SJCRH30 (cell line): ENCODE results near the gene TK1. TPM values are rescaled to one million over a fixed set of nuclear protein-coding genes. Genes with fewer than 3 reads are reported as not detected.

ENCODE experiments used
- DNase-seq, 2 experiments: peaks; one replicate each; pipeline ENCODE4 v3.0.0-alpha.2; 2015 to 2020
- H3K27ac ChIP-seq: fragments of 250-450 bp; sonication (Bioruptor Pico); 2 replicates; pipeline ENCODE4 v1.5.1; 2020; ENCODE audit warnings: mild to moderate bottlenecking, moderate library complexity
- H3K27me3 ChIP-seq: fragments of 250-450 bp; sonication (Bioruptor Pico); 2 replicates; pipeline ENCODE4 v1.5.1; 2020; ENCODE audit warnings: mild to moderate bottlenecking, moderate library complexity
- H3K36me3 ChIP-seq: fragments of 250-450 bp; sonication (Bioruptor Pico); 2 replicates; pipeline ENCODE4 v1.5.1; 2020; ENCODE audit warnings: mild to moderate bottlenecking, moderate library complexity
- H3K4me1 ChIP-seq: fragments of 250-450 bp; sonication (Bioruptor Pico); 2 replicates; pipeline ENCODE4 v1.5.1; 2020; ENCODE audit warnings: mild to moderate bottlenecking, moderate library complexity
- H3K4me3 ChIP-seq: fragments of 250-450 bp; sonication (Bioruptor Pico); 2 replicates; pipeline ENCODE4 v1.5.1; 2020; ENCODE audit warnings: mild to moderate bottlenecking, moderate library complexity
- H3K9me3 ChIP-seq: fragments of 250-450 bp; sonication (Bioruptor Pico); replicated peaks from 2 replicates; pipeline ENCODE4 v1.5.1; 2020; ENCODE audit warnings: mild to moderate bottlenecking, moderate library complexity
- total RNA-seq: library from RNA; depleted of rRNA; stranded (reverse); fragments of >200 nt; shearing (Covaris generic); gene quantifications from 2 replicates; pipeline ENCODE4 v1.2.3, GENCODE V29; 2014

The TK1 gene
- total RNA-seq, 1 experiment from 2014 or later: 141 TPM

DNA sequence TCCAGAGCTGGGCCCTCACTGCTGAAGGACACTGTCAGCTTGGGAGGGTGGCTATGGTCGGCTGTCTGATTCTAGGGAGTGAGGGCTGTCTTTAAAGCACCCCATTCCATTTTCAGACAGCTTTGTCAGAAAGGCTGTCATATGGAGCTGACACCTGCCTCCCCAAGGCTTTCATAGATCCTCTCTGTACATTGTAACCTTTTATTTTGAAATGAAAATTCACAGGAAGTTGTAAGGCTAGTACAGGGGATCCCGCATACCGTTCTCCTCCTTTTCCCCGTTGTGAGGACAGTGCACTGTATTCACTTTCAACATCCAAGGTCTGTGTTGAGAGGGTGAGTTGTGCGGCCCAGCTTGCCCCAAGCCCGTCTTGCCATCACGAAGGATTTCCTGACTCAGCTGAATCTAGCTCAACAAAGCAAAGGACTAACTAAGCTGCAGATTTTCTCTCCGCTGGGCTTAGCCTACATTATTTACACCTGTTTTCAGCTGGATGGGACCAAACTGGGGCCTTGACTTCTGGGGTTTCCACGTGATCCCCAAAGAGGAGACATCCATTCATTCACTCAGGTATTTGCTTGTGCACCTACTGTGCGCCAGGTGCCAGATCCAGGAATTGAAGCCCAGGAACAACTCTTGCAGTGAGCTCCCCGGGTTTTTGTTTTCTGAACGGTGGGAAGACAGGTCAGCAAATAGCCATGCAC is 39.4 kb upstream of the TK1 start:
- Histone ChIP-seq H3K4me3 (no peak overlapping the region), H3K4me1 (peaks cover 27% of the 10 kb centered on the region), H3K27ac (no peak overlapping the region), H3K36me3 (peaks cover 39% of the 10 kb centered on the region), H3K9me3 (no peaks in the 10 kb centered on the region), H3K27me3 (no peaks in the 10 kb centered on the region)
- no peak for DNase-seq

DNA sequence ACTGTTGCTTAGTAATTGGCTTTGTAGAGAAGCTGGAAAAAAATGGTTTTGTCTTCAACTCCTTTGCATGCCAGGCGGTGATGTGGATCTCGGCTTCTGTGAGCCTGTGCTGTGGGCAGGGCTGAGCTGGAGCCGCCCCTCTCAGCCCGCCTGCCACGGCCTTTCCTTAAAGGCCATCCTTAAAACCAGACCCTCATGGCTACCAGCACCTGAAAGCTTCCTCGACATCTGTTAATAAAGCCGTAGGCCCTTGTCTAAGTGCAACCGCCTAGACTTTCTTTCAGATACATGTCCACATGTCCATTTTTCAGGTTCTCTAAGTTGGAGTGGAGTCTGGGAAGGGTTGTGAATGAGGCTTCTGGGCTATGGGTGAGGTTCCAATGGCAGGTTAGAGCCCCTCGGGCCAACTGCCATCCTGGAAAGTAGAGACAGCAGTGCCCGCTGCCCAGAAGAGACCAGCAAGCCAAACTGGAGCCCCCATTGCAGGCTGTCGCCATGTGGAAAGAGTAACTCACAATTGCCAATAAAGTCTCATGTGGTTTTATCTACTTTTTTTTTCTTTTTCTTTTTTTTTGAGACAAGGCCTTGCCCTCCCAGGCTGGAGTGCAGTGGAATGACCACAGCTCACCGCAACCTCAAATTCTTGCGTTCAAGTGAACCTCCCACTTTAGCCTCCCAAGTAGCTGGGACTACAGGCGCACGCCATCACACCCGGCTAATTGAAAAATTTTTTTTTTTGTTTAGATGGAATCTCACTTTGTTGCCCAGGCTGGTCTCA is 38.4 kb upstream of the TK1 start:
- Histone ChIP-seq H3K4me3 (no peak overlapping the region), H3K4me1 (peaks cover 19% of the 10 kb centered on the region), H3K36me3 (peaks cover 48% of the 10 kb centered on the region), H3K27me3 (no peaks in the 10 kb centered on the region), H3K9me3 (no peaks in the 10 kb centered on the region), H3K27ac (no peak overlapping the region)
- no peak for DNase-seq

DNA sequence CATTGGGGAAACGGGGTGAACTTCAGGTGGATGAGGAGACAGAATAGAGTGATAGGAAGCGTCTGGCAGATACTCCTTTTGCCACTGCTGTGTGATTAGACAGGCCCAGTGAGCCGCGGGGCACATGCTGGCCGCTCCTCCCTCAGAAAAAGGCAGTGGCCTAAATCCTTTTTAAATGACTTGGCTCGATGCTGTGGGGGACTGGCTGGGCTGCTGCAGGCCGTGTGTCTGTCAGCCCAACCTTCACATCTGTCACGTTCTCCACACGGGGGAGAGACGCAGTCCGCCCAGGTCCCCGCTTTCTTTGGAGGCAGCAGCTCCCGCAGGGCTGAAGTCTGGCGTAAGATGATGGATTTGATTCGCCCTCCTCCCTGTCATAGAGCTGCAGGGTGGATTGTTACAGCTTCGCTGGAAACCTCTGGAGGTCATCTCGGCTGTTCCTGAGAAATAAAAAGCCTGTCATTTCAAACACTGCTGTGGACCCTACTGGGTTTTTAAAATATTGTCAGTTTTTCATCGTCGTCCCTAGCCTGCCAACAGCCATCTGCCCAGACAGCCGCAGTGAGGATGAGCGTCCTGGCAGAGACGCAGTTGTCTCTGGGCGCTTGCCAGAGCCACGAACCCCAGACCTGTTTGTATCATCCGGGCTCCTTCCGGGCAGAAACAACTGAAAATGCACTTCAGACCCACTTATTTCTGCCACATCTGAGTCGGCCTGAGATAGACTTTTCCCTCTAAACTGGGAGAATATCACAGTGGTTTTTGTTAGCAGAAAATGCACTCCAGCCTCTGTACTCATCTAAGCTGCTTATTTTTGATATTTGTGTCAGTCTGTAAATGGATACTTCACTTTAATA is 37.6 kb upstream of the TK1 start:
- DNase-seq: no peak
- Histone ChIP-seq H3K4me1 (peaks cover 18% of the 10 kb centered on the region), H3K4me3 (no peak overlapping the region), H3K9me3 (no peaks in the 10 kb centered on the region), H3K36me3 (peaks cover 54% of the 10 kb centered on the region), H3K27ac (no peak overlapping the region), H3K27me3 (no peaks in the 10 kb centered on the region)

GRCh38 chr17:78223765-78224164 is 36.9 kb upstream of the TK1 start:
- no peaks in the 10 kb centered on the region for H3K9me3 ChIP-seq
- no peak overlapping the region for H3K4me3 ChIP-seq
- no peaks in the 10 kb centered on the region for H3K27me3 ChIP-seq
- H3K27ac ChIP-seq: no peak overlapping the region
- H3K4me1 ChIP-seq: peaks cover 18% of the 10 kb centered on the region
- DNase-seq: no peak
- peaks cover 61% of the 10 kb centered on the region for H3K36me3 ChIP-seq

DNA sequence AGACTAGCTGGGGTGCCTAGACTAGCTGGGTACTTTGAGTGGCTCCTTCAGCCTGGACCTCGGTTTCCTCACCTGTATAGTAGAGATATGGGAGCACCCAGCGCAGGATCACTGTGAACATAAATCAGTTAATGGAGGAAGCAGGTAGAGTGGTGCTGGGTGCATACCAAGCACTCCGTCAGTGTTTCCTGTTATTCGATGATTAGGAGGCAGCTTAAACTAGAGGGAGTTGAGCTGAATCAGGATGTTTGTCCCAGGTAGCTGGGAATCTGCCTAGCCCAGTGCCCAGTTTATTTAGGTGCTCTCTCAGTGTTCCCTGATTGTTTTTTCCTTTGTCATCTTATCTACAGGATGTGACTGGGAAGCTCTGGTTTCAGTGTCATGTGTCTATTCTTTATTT is 36.2 kb upstream of the TK1 start:
- Histone ChIP-seq H3K4me1 (peaks cover 18% of the 10 kb centered on the region), H3K9me3 (no peaks in the 10 kb centered on the region), H3K27ac (no peak overlapping the region), H3K36me3 (peaks cover 67% of the 10 kb centered on the region), H3K27me3 (no peaks in the 10 kb centered on the region), H3K4me3 (no peak overlapping the region)
- DNase-seq: no peak

DNA sequence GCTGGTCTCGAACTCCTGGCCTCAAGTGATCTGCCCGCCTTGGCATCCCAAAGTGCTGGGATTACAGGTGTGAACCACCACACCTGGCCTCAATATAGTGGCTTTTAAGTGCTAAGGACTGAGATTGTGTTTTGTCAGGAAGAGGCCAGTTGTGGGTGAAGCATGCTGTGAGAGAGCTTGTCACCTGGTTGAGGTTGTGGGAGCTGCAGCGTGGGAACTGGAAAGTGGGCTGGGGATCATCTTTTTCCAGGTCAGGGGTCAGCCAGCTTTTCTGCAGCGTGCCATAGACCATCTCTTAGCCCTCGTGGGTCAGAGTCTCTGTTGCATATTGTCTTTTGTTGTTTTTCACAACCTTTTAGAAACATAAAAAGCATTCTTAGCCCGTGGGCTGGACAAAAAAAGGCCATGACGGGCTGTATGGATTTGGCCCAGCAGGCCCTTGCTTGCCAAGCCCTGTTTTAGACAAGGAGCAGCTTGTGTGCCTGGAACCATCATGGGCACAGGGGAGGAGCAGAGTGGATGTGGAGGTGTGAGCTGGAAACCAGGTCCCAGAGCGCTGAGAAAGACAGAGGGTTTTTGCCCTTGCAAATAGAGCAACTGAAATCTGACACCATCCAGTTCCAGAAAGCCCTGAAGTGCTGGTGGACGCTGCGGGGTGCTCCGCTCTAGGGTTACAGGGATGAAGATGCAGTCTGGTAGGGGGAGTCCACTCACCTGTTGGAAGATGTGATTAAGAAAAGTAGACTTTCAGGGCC is 32.7 kb upstream of the TK1 start:
- no peak for DNase-seq
- Histone ChIP-seq H3K4me3 (no peak overlapping the region), H3K4me1 (peaks cover 5% of the 10 kb centered on the region), H3K27ac (no peak overlapping the region), H3K9me3 (no peaks in the 10 kb centered on the region), H3K27me3 (no peaks in the 10 kb centered on the region), H3K36me3 (peaks cover 85% of the 10 kb centered on the region)

DNA sequence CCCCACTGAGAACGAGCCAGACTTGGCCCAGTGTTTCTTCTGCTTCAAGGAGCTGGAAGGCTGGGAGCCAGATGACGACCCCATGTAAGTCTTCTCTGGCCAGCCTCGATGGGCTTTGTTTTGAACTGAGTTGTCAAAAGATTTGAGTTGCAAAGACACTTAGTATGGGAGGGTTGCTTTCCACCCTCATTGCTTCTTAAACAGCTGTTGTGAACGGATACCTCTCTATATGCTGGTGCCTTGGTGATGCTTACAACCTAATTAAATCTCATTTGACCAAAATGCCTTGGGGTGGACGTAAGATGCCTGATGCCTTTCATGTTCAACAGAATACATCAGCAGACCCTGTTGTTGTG is 27.8 kb upstream of the TK1 start:
- H3K36me3 ChIP-seq: peaks cover 40% of the 10 kb centered on the region
- peak overlapping the region; percentile 90 for H3K4me3 ChIP-seq
- peak overlapping the region; percentile 94 for H3K27ac ChIP-seq
- DNase-seq: no peak
- no peaks in the 10 kb centered on the region for H3K9me3 ChIP-seq
- no peaks in the 10 kb centered on the region for H3K27me3 ChIP-seq
- H3K4me1 ChIP-seq: peaks cover 5% of the 10 kb centered on the region

- Histone ChIP-seq H3K27me3 (no peaks in the 10 kb centered on the region), H3K4me1 (peaks cover 5% of the 10 kb centered on the region), H3K27ac (peak within 1 kb of the TSS; percentile 94), H3K4me3 (peak within 1 kb of the TSS; percentile 90), H3K9me3 (no peaks in the 10 kb centered on the region), H3K36me3 (peaks cover 35% of the 10 kb centered on the region)
- DNase-seq: peak; percentile 96 to 98
Observed at GRCh38 chr17:78214016-78214705, 27.3 kb upstream of the TK1 start, which contains the start of gene BIRC5. Gene BIRC5, plus strand, starts transcription at chr17:78214253. Its CDS starts 64 bp downstream, at chr17:78214317.

DNA sequence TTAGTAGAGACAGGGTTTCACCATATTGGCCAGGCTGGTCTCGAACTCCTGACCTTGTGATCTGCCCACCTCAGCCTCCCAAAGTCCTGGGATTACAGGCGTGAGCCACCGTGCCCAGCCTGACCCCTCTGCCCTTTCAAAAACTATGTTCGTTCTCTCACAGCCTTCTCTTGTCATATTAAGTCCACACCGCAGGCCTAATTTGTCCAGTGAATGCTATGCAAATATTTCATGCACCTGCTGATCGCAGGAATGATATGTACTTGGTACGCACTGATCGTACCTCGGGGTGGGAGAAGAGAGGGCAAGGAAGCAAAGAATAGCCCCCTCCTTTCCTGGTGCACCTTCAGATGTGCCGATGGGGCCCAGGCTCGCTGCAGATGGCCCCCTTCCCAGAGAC is 24.2 kb upstream of the TK1 start:
- Histone ChIP-seq H3K27ac (no peak overlapping the region), H3K27me3 (no peaks in the 10 kb centered on the region), H3K9me3 (no peaks in the 10 kb centered on the region), H3K36me3 (peaks cover 6% of the 10 kb centered on the region), H3K4me3 (no peak overlapping the region), H3K4me1 (peaks cover 5% of the 10 kb centered on the region; the same call in 1 of the 2 replicates)
- no peak for DNase-seq

DNA sequence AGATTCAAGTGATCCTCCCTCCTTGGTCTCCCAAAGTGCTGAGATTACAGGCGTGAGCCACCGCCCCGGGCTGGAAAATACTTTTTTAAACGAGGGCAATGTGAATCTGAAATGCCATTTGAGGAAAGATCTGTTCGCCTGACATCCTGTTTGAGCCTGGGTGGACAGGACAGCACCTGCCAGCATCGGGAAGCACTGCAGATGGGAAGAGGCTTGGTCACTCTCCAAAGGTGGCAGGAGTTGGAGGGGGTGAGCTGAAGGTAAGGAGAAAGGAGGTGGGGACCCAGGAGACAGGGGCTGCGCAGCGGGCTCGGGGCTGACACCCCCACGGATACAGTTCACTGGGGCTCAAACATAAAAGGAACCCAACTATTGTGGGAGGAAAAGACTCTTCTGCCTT is 23.3 kb upstream of the TK1 start:
- no peak for DNase-seq
- no peaks in the 10 kb centered on the region for H3K4me1 ChIP-seq
- H3K9me3 ChIP-seq: no peaks in the 10 kb centered on the region
- no peak overlapping the region for H3K4me3 ChIP-seq
- no peaks in the 10 kb centered on the region for H3K27me3 ChIP-seq
- H3K36me3 ChIP-seq: no peaks in the 10 kb centered on the region; the same call in 1 of the 2 replicates
- H3K27ac ChIP-seq: no peak overlapping the region

DNA sequence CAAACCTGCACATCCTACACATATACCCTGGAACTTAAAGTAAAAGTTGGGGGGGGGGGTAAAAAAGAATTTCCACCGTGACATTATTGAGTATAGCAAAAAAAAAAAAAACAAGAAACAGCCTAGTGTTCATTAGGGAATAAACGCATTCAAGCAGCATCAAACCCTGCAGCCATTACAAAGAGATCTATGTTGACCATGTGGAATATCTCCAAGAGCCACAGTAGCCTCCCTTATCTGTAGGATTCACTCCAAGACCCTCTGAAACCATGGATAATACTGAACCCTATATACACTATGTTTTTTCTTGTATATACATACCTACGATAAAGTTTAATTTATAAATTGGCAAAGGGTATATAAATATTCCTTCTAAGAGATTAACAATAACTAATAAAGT is 21.6 kb upstream of the TK1 start:
- Histone ChIP-seq H3K36me3 (peaks cover 7% of the 10 kb centered on the region; the same call in 1 of the 2 replicates), H3K4me3 (no peak overlapping the region), H3K27ac (no peak overlapping the region), H3K27me3 (no peaks in the 10 kb centered on the region), H3K9me3 (no peaks in the 10 kb centered on the region), H3K4me1 (no peaks in the 10 kb centered on the region)
- DNase-seq: no peak

- H3K36me3 ChIP-seq: peaks cover 10% of the 10 kb centered on the region
- no peaks in the 10 kb centered on the region for H3K9me3 ChIP-seq
- H3K4me1 ChIP-seq: no peaks in the 10 kb centered on the region
- H3K27ac ChIP-seq: no peak overlapping the region
- H3K4me3 ChIP-seq: no peak overlapping the region
- no peaks in the 10 kb centered on the region for H3K27me3 ChIP-seq
- no peak for DNase-seq
Observed at GRCh38 chr17:78206298-78206697, 19.4 kb upstream of the TK1 start.

- H3K36me3 ChIP-seq: peaks cover 10% of the 10 kb centered on the region
- no peak for DNase-seq
- no peaks in the 10 kb centered on the region for H3K4me1 ChIP-seq
- no peak overlapping the region for H3K27ac ChIP-seq
- no peak overlapping the region for H3K4me3 ChIP-seq
- H3K27me3 ChIP-seq: no peaks in the 10 kb centered on the region
- no peaks in the 10 kb centered on the region for H3K9me3 ChIP-seq
Observed at GRCh38 chr17:78205124-78205775, 18.4 kb upstream of the TK1 start.
